Measurements from ENCODE around the gene LAMB2.

GRCh38 chr3:49100046-49100615, 32.7 kb downstream of the LAMB2 start:
- no peak for TF ChIP-seq POLR2AphosphoS5 (IDR thresholded peaks at IDR 0.05; ENCODE audit: low read depth, low read length)
- no peak for TF ChIP-seq POLR2A (IDR thresholded peaks at IDR 0.05; ENCODE audit: low read depth, low read length)
- TF ChIP-seq TAF1 (IDR thresholded peaks at IDR 0.05; ENCODE audit: borderline replicate concordance, low read depth, low read length): no peak
